ENCODE measurements around the gene SMR3A. TPM values are rescaled to one million over a fixed set of nuclear protein-coding genes. Genes with fewer than 3 reads are reported as not detected.

SMR3A gene
- total RNA-seq, 4 donors from 2014 or later, result not detected

- no peak overlapping the region for H3K4me3 ChIP-seq
- H3K27ac ChIP-seq, result no peak overlapping the region
- DNase-seq (no peak), ATAC-seq (no peak)
- in situ Hi-C loops (cut with MboI; ENCODE audit: low sequenced_read_pairs in 4 of 4), result no loop called here
- no peak for TF ChIP-seq POLR2A (IDR thresholded peaks at IDR 0.05)
- TF ChIP-seq, protein P1, sequence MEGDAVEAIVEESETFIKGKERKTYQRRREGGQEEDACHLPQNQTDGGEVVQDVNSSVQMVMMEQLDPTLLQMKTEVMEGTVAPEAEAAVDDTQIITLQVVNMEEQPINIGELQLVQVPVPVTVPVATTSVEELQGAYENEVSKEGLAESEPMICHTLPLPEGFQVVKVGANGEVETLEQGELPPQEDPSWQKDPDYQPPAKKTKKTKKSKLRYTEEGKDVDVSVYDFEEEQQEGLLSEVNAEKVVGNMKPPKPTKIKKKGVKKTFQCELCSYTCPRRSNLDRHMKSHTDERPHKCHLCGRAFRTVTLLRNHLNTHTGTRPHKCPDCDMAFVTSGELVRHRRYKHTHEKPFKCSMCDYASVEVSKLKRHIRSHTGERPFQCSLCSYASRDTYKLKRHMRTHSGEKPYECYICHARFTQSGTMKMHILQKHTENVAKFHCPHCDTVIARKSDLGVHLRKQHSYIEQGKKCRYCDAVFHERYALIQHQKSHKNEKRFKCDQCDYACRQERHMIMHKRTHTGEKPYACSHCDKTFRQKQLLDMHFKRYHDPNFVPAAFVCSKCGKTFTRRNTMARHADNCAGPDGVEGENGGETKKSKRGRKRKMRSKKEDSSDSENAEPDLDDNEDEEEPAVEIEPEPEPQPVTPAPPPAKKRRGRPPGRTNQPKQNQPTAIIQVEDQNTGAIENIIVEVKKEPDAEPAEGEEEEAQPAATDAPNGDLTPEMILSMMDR (IDR thresholded peaks at IDR 0.05 in 4 of 5, conservative IDR thresholded peaks at IDR 0.05 in 1 of 5), result no peak
- no peaks in the 10 kb centered on the region for H3K9me3 ChIP-seq
- no peaks in the 10 kb centered on the region for H3K36me3 ChIP-seq
- H3K4me1 ChIP-seq, result no peaks in the 10 kb centered on the region
- no peaks in the 10 kb centered on the region for H3K27me3 ChIP-seq
- intact Hi-C loops (cut with DNase I; ENCODE audit: low total_unique reads), result no loop called here
Observed at GRCh38 chr4:70336043-70336442, 24.5 kb upstream of the SMR3A start.

DNA sequence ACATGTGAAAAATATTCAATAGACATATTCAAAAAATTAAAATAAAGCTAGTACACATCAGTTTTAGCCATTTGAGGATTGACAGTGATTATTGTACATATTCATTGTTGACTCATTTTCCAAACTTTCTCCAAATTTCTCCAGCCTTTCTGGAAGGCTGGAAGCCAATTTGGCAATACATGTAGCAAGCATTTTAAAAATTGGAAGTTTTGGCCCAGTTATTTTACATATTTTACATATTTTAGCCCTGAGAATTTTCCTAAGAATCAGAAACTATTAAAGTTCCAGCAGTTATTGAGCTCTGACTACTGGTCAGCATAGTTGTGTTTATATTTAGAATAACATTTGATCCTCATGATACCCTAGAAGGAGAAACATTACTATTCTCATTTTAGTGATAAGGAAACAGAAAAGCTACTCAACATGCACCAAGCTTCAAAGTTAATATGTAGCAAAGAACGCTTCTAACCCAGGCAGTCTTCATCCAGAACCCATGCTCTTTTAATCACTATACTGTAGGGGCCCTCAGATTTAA is 22.6 kb upstream of the SMR3A start:
- DNase-seq (no peak), ATAC-seq (no peak)
- in situ Hi-C loops (cut with MboI; ENCODE audit: low sequenced_read_pairs in 4 of 4) (no loop called here), intact Hi-C loops (cut with DNase I; ENCODE audit: low total_unique reads) (no loop called here)
- Histone ChIP-seq H3K27me3 (no peaks in the 10 kb centered on the region), H3K4me1 (no peaks in the 10 kb centered on the region), H3K9me3 (no peaks in the 10 kb centered on the region), H3K27ac (no peak overlapping the region), H3K36me3 (no peaks in the 10 kb centered on the region), H3K4me3 (no peak overlapping the region)
- TF ChIP-seq, protein P1 (IDR thresholded peaks at IDR 0.05 in 4 of 5, conservative IDR thresholded peaks at IDR 0.05 in 1 of 5), result no peak
- no peak for TF ChIP-seq POLR2A (IDR thresholded peaks at IDR 0.05)

- ATAC-seq (no peak), DNase-seq (no peak)
- Histone ChIP-seq H3K9me3 (no peaks in the 10 kb centered on the region), H3K27ac (no peak overlapping the region), H3K4me1 (no peaks in the 10 kb centered on the region), H3K27me3 (no peaks in the 10 kb centered on the region), H3K4me3 (no peak overlapping the region), H3K36me3 (no peaks in the 10 kb centered on the region)
- in situ Hi-C loops (cut with MboI; ENCODE audit: low sequenced_read_pairs in 4 of 4), result no loop called here
- no peak for TF ChIP-seq POLR2A (IDR thresholded peaks at IDR 0.05)
- TF ChIP-seq, protein P1 (IDR thresholded peaks at IDR 0.05 in 4 of 5, conservative IDR thresholded peaks at IDR 0.05 in 1 of 5), result no peak
- intact Hi-C loops (cut with DNase I; ENCODE audit: low total_unique reads), result no loop called here
Observed at GRCh38 chr4:70356185-70356584, 4.4 kb upstream of the SMR3A start.

- no peak for DNase-seq
- Histone ChIP-seq H3K36me3 (no peaks in the 10 kb centered on the region), H3K4me1 (no peaks in the 10 kb centered on the region), H3K9me3 (no peaks in the 10 kb centered on the region), H3K27ac (no peak overlapping the region), H3K4me3 (no peak overlapping the region), H3K27me3 (no peaks in the 10 kb centered on the region)
- no peak for ATAC-seq
- intact Hi-C loops (cut with DNase I; ENCODE audit: low total_unique reads), result no loop called here
- in situ Hi-C loops (cut with MboI; ENCODE audit: low sequenced_read_pairs in 4 of 4), result no loop called here
- TF ChIP-seq, protein P1 (IDR thresholded peaks at IDR 0.05 in 4 of 5, conservative IDR thresholded peaks at IDR 0.05 in 1 of 5), result no peak
- no peak for TF ChIP-seq POLR2A (IDR thresholded peaks at IDR 0.05)
Observed at GRCh38 chr4:70359115-70359661, 1.4 kb upstream of the SMR3A start.

DNA sequence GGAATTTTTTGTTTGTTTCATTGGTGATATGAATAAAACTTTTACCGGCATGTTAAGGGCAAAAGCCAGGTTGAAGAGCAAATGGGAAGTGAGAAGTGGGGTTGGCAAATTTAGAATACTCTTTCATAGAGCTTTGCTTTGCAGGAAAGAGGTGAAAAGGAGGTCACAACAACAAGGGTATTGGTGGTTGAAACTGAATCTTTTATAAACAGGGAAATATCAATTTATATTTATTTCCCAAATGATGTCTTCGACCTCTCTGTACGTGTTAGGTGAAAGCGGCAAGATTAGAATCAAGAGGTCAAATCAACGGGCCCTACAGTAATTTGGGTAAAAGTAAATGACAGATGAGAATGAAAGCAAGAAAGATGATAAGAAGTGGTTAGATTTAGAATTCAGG is 3.4 kb downstream of the SMR3A start:
- intact Hi-C loops (cut with DNase I; ENCODE audit: low total_unique reads), result no loop called here
- ATAC-seq (no peak), DNase-seq (no peak)
- H3K27me3 ChIP-seq, result no peaks in the 10 kb centered on the region
- no peak overlapping the region for H3K4me3 ChIP-seq
- H3K36me3 ChIP-seq, result no peaks in the 10 kb centered on the region
- H3K27ac ChIP-seq, result no peak overlapping the region
- no peaks in the 10 kb centered on the region for H3K4me1 ChIP-seq
- TF ChIP-seq, protein P1 (IDR thresholded peaks at IDR 0.05 in 4 of 5, conservative IDR thresholded peaks at IDR 0.05 in 1 of 5), result no peak
- TF ChIP-seq POLR2A (IDR thresholded peaks at IDR 0.05), result no peak
- in situ Hi-C loops (cut with MboI; ENCODE audit: low sequenced_read_pairs in 4 of 4), result no loop called here
- H3K9me3 ChIP-seq, result no peaks in the 10 kb centered on the region
